ENCODE results near the gene MALAT1. TPM values are rescaled to one million over a fixed set of nuclear protein-coding genes. Genes with fewer than 3 reads are reported as not detected.

MALAT1 gene
- total RNA-seq, 1 donor from 2014 or later = 5,323 TPM

DNA sequence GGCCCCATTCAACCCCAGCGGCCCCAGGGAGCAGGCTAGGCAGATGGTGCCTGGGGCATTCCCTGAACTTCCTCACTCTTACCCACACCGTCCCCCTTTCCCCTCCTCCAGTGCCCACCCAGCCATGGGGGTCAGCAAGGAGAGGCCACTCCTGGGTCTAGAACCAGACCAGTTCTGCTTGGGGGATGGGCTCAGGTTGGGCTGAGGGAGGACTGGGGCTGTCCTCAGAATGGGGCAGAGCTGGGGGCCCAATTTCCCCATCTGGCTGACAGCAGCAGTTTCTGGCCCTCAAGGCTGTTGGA is 38.4 kb downstream of the MALAT1 start:
- Mint-ChIP-seq H3K4me3 (no peak overlapping the region), H3K27ac (no peak overlapping the region), H3K9me3 (no peaks in the 10 kb centered on the region)

DNA sequence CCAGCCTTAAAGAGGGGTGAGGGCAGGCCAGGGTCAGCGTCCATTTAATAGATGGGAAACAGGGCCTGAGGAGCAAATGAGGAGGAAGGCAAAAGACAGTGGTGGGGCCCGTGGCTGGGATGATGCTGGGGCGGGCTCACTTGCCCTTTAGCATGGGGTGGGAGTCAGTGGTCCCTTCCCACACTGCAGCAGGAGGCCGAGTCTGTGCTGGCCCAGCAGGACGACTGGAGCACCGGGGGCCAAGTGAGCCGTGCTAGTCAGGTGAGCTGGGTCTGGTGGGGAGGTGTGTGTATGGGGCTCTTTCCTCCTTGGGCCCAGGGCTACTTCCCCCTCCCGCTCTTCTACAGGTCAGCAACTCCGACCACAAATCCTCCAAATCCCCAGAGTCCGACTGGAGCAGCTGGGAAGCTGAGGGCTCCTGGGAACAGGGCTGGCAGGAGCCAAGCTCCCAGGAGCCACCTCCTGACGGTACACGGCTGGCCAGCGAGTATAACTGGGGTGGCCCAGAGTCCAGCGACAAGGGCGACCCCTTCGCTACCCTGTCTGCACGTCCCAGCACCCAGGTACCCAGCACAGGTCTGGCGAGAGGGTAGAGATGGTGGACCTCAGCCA is 38.9 kb downstream of the MALAT1 start:
- H3K4me1 Mint-ChIP-seq (ENCODE audit: low read depth) = peaks cover 11% of the 10 kb centered on the region
- no peaks in the 10 kb centered on the region for H3K27me3 Mint-ChIP-seq (ENCODE audit: insufficient read depth)
- no peak for DNase-seq (ENCODE audit: low spot score)
- intact Hi-C loops (cut with micrococcal nuclease) = no loop called here
- H3K36me3 Mint-ChIP-seq (ENCODE audit: low read depth) = peaks cover 11% of the 10 kb centered on the region
- peak overlapping the region; percentile 39 for H3K4me3 Mint-ChIP-seq
- no peaks in the 10 kb centered on the region for H3K9me3 Mint-ChIP-seq
- no peak overlapping the region for H3K27ac Mint-ChIP-seq

More for the DNA sequence above, 38.4 kb downstream of the MALAT1 start:
- Mint-ChIP-seq H3K36me3 (ENCODE audit: low read depth) (peaks cover 10% of the 10 kb centered on the region), H3K27me3 (ENCODE audit: insufficient read depth) (no peaks in the 10 kb centered on the region), H3K4me1 (ENCODE audit: low read depth) (peaks cover 11% of the 10 kb centered on the region)
- DNase-seq (ENCODE audit: low spot score) = no peak
- intact Hi-C loops (cut with micrococcal nuclease) = no loop called here

DNA sequence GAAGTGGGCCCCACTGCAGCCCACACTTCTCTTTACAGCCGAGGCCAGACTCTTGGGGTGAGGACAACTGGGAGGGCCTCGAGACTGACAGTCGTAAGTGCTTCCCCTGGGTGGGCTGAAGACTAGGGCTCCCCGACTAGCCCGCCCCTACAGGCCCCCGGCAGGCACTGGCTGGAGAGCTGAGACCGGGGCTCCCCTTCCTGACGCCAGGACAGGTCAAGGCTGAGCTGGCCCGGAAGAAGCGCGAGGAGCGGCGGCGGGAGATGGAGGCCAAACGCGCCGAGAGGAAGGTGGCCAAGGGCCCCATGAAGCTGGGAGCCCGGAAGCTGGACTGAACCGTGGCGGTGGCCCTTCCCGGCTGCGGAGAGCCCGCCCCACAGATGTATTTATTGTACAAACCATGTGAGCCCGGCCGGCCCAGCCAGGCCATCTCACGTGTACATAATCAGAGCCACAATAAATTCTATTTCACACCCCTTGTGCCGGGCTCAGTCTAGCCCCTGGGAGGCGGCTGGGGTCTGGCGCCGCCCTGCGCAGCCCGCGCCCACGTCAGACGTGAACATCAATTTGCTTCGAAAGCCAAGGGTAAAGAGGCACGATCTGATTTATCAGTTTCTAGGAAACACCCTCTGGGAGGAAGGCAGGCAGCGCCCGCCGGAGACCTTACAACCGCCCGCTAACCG is 39.5 kb downstream of the MALAT1 start:
- intact Hi-C loops (cut with micrococcal nuclease) = no loop called here
- peak overlapping the region; percentile 26 for H3K4me3 Mint-ChIP-seq
- no peaks in the 10 kb centered on the region for H3K9me3 Mint-ChIP-seq
- H3K36me3 Mint-ChIP-seq (ENCODE audit: low read depth) = peaks cover 10% of the 10 kb centered on the region
- DNase-seq (ENCODE audit: low spot score) = no peak
- no peak overlapping the region for H3K27ac Mint-ChIP-seq
- peaks cover 11% of the 10 kb centered on the region for H3K4me1 Mint-ChIP-seq (ENCODE audit: low read depth)
- no peaks in the 10 kb centered on the region for H3K27me3 Mint-ChIP-seq (ENCODE audit: insufficient read depth)

DNA sequence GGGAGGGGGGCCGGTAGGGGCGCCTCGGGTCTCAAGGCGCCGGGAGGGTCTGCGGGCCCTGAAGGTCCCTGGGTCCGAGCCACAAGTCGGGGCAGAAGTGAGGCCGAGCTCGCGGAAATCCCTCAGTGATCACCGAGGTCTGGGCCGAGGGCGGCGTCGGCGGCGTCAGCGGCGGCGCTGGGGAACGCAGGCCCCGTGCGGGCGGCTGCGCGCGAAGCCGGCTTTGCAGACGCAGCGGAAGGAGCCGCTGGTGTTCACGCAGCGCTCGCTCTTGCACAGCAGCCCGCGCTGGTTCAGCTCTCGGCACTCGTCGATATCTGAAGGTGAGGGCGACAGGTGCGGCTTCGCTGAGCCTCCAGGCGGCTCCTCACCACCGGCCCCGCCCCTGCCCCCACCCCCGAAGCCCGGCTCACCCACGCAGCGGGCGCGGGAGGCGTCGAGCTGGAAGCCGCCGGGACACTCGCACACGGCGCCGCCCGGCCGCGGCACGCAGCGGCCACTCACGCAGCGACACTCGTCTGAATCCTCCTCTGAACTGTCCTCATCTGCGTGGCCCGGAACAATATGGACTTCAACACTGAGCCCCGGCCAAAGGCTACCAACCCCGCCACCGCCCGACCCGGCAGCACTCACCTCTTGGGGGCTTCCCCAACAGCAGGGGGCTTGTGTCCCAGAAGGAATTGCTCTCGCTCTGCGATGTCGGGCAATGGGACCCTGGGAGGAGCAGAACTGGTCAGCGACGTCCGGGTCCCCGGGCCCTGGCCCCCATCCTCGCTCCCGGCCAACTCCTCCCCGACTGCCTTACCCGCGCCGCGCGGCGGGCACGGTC is 40.3 kb downstream of the MALAT1 start:
- peaks cover 12% of the 10 kb centered on the region for H3K36me3 Mint-ChIP-seq (ENCODE audit: low read depth)
- H3K4me1 Mint-ChIP-seq (ENCODE audit: low read depth) = peaks cover 14% of the 10 kb centered on the region
- no peaks in the 10 kb centered on the region for H3K9me3 Mint-ChIP-seq
- no peak overlapping the region for H3K27ac Mint-ChIP-seq
- intact Hi-C loops (cut with micrococcal nuclease) = no loop called here
- H3K27me3 Mint-ChIP-seq (ENCODE audit: insufficient read depth) = no peaks in the 10 kb centered on the region
- DNase-seq (ENCODE audit: low spot score) = no peak
- H3K4me3 Mint-ChIP-seq = no peak overlapping the region

DNA sequence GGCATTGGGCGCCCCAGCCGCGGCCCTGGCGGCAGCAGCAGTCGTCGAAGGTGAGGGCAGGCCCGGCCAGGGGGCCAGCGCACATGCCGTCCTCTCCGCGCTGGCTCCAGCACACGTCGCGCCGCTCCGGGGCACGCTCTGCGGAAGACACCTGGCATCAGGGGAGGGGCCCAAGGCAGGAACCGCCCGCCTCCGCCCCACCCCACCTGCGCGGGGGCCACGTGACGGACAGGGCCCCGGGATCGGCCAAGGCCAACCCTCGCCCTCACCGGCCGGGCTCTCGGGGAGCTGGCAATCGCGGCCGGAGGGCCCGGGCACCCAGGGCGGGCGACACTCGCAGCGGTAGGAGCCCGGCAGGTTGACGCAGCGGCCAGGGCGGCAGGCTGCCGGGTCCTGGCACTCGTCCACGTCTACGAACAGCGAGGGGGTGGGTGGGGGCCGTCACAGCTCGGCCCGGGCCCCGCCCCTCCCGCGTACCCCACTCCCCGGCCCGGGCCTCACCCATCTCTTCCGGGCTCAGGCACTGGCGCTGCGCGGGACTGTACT is 41.0 kb downstream of the MALAT1 start:
- no peak for DNase-seq (ENCODE audit: low spot score)
- Mint-ChIP-seq H3K4me1 (ENCODE audit: low read depth) (peaks cover 21% of the 10 kb centered on the region), H3K36me3 (ENCODE audit: low read depth) (peaks cover 14% of the 10 kb centered on the region), H3K27ac (peak overlapping the region; percentile 88), H3K4me3 (peak overlapping the region; percentile 85), H3K27me3 (ENCODE audit: insufficient read depth) (no peaks in the 10 kb centered on the region), H3K9me3 (no peaks in the 10 kb centered on the region)
- intact Hi-C loops (cut with micrococcal nuclease) = loop anchor here (1.0 to 2.0 kb wide), 8 partner anchors 13 to 123 kb away; partner anchors contain the start of genes PCNX3, RELA, SCYL1 and ZNRD2

DNA sequence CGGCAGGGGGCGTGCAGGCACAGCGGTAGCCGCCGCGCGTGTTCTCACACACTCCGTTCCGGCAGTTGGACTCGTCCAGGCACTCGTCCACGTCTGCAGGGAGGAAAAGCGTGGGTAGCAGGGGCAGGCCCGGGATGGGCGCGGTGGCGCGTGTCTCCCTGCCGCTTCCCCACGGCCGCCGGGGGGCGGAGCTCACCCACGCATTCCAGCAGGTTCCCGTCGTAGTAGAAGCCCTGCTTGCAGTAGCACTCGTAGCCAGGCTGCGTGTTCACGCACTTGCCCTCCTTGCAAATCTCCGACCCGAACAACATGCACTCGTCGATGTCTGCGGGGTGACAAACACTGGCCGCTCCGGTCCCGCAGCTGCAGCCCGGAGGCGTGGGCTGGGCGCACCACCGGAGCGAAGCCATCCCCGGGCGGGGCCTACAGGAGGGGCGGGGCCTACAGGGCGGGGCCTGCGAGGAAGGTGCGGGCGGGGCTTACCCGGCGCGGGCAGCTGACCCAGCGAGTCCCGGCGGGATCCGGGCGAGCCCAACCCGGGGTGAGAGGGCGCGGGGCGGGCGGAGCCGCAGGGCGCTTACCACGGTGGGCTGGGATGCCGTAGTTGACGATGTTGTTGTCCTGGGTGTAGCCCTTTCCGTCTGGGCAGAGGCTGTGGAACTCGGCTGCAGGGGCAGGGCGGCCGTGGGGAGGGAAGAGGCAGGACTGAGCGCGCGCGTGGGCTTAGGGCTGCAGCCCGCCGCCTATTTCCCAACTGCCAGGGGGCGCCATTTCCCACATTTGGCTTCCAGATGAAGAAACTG is 41.6 kb downstream of the MALAT1 start:
- peak; percentile 86 for DNase-seq (ENCODE audit: low spot score)
- Mint-ChIP-seq H3K27me3 (ENCODE audit: insufficient read depth) (no peaks in the 10 kb centered on the region), H3K4me1 (ENCODE audit: low read depth) (peaks cover 28% of the 10 kb centered on the region), H3K4me3 (peak overlapping the region; percentile 85), H3K36me3 (ENCODE audit: low read depth) (peaks cover 20% of the 10 kb centered on the region), H3K9me3 (no peaks in the 10 kb centered on the region), H3K27ac (peak overlapping the region; percentile 88)
- intact Hi-C loops (cut with micrococcal nuclease) = loop anchor here (1.0 to 2.0 kb wide), 8 partner anchors 13 to 122 kb away; partner anchors contain the start of genes PCNX3, RELA, SCYL1 and ZNRD2

DNA sequence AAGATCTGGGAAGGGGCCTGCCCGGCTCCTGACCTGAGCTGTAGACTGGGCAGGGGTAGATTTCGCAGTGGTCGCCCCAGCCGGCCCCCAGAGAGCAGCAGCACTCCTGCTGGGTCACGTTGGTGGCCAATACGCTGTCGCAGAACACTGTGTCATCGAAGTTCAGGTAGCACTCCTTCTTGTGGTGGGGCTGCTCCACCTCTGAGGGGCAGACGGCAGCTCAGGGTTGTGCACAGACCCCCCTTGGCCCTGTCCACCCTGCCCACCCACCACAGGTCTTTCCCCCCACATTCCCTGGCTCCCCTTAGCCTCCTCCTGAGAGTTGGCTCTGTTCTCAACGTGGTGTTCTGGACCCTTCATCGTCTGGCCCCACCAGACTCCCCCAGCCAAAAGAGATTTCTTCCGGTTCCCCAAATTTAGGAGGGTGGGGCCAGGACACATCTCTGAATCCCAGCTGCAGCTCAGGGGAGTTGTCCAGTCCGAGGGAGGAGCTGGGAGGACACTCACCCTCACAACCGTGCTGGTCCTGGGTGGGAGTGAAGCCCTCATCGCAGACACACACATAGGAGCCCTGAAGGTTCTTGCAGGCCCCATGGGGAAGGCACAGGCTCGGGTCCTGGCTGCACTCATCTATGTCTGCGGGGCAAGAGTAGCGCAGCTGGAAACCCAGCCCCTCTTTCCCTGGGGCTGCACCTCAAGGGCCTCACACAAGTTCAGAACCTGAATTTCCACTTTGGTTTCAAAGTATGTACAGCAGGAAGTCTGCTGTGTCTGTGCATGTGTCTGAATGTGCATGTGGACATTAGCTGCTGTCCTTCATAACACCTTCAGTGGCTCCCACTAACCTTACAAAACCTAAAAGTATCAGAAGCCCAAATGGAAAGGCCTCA is 42.5 kb downstream of the MALAT1 start:
- Mint-ChIP-seq H3K4me3 (peak overlapping the region; percentile 85), H3K9me3 (no peaks in the 10 kb centered on the region), H3K4me1 (ENCODE audit: low read depth) (peaks cover 35% of the 10 kb centered on the region), H3K36me3 (ENCODE audit: low read depth) (peaks cover 24% of the 10 kb centered on the region), H3K27me3 (ENCODE audit: insufficient read depth) (no peaks in the 10 kb centered on the region), H3K27ac (peak overlapping the region; percentile 81)
- intact Hi-C loops (cut with micrococcal nuclease) = loop anchor here (2.0 kb wide), 1 partner anchor 121 kb away; the partner anchor contains the start of gene RELA
- no peak for DNase-seq (ENCODE audit: low spot score)

DNA sequence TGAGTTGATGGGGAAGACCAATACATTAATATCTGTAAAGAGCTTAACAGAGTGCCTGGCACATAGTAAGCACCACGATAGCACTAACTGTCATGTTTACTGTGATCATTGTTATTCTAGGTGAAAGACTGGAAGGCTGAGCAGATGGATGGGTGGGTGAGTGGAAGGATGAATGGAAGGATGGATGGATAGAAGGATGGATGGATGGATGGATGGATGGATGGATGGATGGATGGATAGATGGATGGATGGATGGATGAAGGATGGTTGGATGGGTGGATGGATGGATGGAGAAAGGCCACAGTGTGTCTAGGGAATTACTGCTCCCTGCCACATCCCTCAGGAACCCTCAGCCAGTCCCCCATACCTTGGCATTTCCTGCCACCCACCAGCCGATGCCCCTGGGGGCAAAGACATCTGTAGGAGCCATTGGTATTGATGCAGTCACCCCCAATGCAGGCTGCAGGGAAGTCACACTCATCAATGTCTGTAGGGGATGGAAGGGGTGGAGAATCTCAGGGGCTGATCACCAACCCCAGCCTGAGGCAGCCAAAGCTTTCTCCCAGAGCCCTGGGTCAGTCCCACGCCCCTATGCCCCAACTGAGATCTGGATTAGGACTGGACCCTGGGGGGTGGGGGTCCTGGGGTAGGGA is 44.0 kb downstream of the MALAT1 start:
- H3K27me3 Mint-ChIP-seq (ENCODE audit: insufficient read depth) = no peaks in the 10 kb centered on the region
- no peak overlapping the region for H3K4me3 Mint-ChIP-seq
- H3K9me3 Mint-ChIP-seq = no peaks in the 10 kb centered on the region
- H3K36me3 Mint-ChIP-seq (ENCODE audit: low read depth) = peaks cover 24% of the 10 kb centered on the region
- no peak overlapping the region for H3K27ac Mint-ChIP-seq
- peaks cover 36% of the 10 kb centered on the region for H3K4me1 Mint-ChIP-seq (ENCODE audit: low read depth)
- DNase-seq (ENCODE audit: low spot score) = no peak
- intact Hi-C loops (cut with micrococcal nuclease) = no loop called here

DNA sequence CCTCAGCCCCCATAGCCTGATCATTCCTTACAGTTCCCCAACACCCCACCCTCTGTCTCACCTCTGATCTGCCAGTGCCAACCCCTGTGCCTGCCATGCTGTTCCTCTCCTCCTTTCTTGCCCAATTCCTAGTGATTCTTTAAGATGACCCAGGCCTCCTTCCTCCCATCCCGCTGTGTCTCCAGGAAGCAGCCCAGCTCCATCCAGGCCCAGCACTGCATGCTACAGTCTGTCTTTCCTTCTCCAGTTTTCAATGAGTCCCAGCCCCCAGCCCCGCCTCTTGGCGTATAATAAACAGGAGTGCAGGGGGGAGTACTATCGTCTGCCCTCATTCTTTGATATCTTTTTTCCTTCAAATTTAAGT is 47.0 kb downstream of the MALAT1 start:
- intact Hi-C loops (cut with micrococcal nuclease) = loop anchor here (1.0 kb wide), 3 partner anchors 21 to 42 kb away; partner anchors contain the start of genes SCYL1 and ZNRD2
- H3K4me3 Mint-ChIP-seq = peak overlapping the region; percentile 70
- H3K27me3 Mint-ChIP-seq (ENCODE audit: insufficient read depth) = no peaks in the 10 kb centered on the region
- H3K4me1 Mint-ChIP-seq (ENCODE audit: low read depth) = peaks cover 45% of the 10 kb centered on the region
- H3K9me3 Mint-ChIP-seq = no peaks in the 10 kb centered on the region
- H3K36me3 Mint-ChIP-seq (ENCODE audit: low read depth) = peaks cover 38% of the 10 kb centered on the region
- H3K27ac Mint-ChIP-seq = peak overlapping the region; percentile 53
- DNase-seq (ENCODE audit: low spot score) = no peak

DNA sequence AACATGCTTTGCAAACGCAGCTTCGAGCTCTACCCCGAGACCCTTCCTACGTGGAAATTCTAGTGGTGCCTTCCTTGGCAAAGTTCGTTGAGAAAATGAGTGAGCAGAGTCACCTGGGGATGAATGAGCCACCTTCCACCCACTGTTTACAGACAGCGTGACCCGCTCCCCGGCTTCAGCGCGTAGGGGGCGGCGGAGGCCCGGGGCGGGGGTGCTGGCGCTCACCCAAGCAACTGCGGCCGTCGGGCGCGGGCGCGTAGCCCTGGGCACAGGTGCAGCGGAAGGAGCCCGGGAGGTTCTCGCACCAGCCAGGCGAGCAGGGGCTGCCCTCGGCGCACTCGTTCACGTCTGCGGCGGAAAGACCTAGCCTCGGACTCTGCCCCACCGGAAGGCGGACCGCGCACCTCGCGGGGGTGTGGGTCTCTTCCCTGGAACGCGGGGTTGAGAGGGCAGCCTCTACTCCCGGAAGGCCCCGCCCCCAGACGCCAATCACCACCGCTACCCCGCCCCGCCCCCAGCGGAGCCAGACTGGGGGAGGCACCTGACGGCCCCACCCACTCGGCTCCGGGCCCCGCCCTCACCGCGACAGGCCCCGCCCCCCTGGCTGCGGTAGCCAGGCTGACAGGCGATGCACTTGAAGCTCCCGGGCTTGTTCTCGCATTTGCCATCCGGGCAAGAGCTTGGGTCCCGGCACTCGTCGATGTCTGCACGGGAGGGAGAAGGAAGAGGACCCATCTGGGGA is 47.5 kb downstream of the MALAT1 start:
- intact Hi-C loops (cut with micrococcal nuclease) = loop anchor here (1.0 kb wide), 3 partner anchors 21 to 42 kb away; partner anchors contain the start of genes SCYL1 and ZNRD2
- H3K4me1 Mint-ChIP-seq (ENCODE audit: low read depth) = peaks cover 44% of the 10 kb centered on the region
- H3K9me3 Mint-ChIP-seq = no peaks in the 10 kb centered on the region
- DNase-seq (ENCODE audit: low spot score) = peak; percentile 96
- peak overlapping the region; percentile 79 for H3K27ac Mint-ChIP-seq
- no peaks in the 10 kb centered on the region for H3K27me3 Mint-ChIP-seq (ENCODE audit: insufficient read depth)
- peak overlapping the region; percentile 76 for H3K4me3 Mint-ChIP-seq
- H3K36me3 Mint-ChIP-seq (ENCODE audit: low read depth) = peaks cover 39% of the 10 kb centered on the region
